HepG2 (cell line): ENCODE data around the gene KIAA1191. TPM values are rescaled to one million over a fixed set of nuclear protein-coding genes. Genes with fewer than 3 reads are reported as not detected.

Experiments
- CREB1 ChIP-seq, 2 experiments: fragments of 450-650 bp in 1 of 2; IDR thresholded peaks; 2 replicates each; pipeline ENCODE4 v1.6.1; 2016 to 2017; ENCODE audit warnings: control low read depth in 1 of 2, mild to moderate bottlenecking in 1 of 2, missing compliant biosample characterization in 1 of 2, missing genetic modification characterization in 1 of 2
- CREM ChIP-seq, 2 experiments: sonication (generic) in 1 of 2; formaldehyde crosslinking in 1 of 2; IDR thresholded peaks; 2 replicates each; pipeline versions ENCODE4 v1.4.0 to v1.6.1; 2016 to 2020; ENCODE audit warnings: antibody characterized with exemption in 1 of 2, mild to moderate bottlenecking in 1 of 2, missing genetic modification reagents in 1 of 2
- HIVEP1 ChIP-seq: sonication (generic); formaldehyde crosslinking; IDR thresholded peaks from 2 replicates; pipeline ENCODE4 v1.4.0; 2020; ENCODE audit warnings: mild to moderate bottlenecking, missing genetic modification reagents
- IRF2 ChIP-seq: IDR thresholded peaks from 2 replicates; pipeline ENCODE4 v1.6.1; 2018; ENCODE audit warnings: missing genetic modification reagents, missing compliant biosample characterization
- ISL2 ChIP-seq: sonication (generic); formaldehyde crosslinking; IDR thresholded peaks from 2 replicates; pipeline ENCODE4 v1.5.0; 2020; ENCODE audit warnings: missing genetic modification reagents
- MTF2 ChIP-seq: sonication (generic); formaldehyde crosslinking; IDR thresholded peaks from 2 replicates; pipeline ENCODE4 v1.5.0; 2020; ENCODE audit warnings: missing genetic modification reagents, borderline replicate concordance
- SMYD3 ChIP-seq: sonication (generic); formaldehyde crosslinking; IDR thresholded peaks from 2 replicates; pipeline ENCODE4 v1.8.1; 2023; ENCODE audit warnings: mild to moderate bottlenecking, missing genetic modification reagents
- SP1 ChIP-seq, 2 experiments: fragments of 450-650 bp in 1 of 2; sonication (generic) in 1 of 2; formaldehyde crosslinking in 1 of 2; IDR thresholded peaks; 2 replicates each; pipeline versions ENCODE4 v1.4.0 to v1.6.1; 2016 to 2020; ENCODE audit warnings: missing genetic modification reagents in 1 of 2
- ZBTB8A ChIP-seq: sonication (generic); formaldehyde crosslinking; IDR thresholded peaks from 2 replicates; pipeline ENCODE4 v1.4.0; 2020; ENCODE audit warnings: mild to moderate bottlenecking, low read depth, missing genetic modification reagents, borderline replicate concordance
- ZNF207 ChIP-seq: fragments of 450-650 bp; IDR thresholded peaks from 2 replicates; pipeline ENCODE4 v1.6.1; 2016; ENCODE audit warnings: antibody characterized with exemption, borderline replicate concordance
- ZNF296 ChIP-seq: sonication (generic); formaldehyde crosslinking; conservative IDR thresholded peaks from 2 replicates; pipeline ENCODE4 v1.5.0; 2020; ENCODE audit warnings: mild to moderate bottlenecking, missing genetic modification reagents
- ZNF317 ChIP-seq: sonication (generic); formaldehyde crosslinking; IDR thresholded peaks from 2 replicates; pipeline ENCODE4 v1.5.0; 2020; ENCODE audit warnings: mild to moderate bottlenecking, missing genetic modification reagents
- ZNF567 ChIP-seq: sonication (generic); formaldehyde crosslinking; IDR thresholded peaks from 2 replicates; pipeline ENCODE4 v1.8.1; 2023; ENCODE audit warnings: mild to moderate bottlenecking, missing genetic modification reagents, borderline replicate concordance
- ZNF614 ChIP-seq: IDR thresholded peaks from 2 replicates; pipeline ENCODE4 v1.6.1; 2018; ENCODE audit warnings: missing biosample characterization, missing genetic modification reagents, inconsistent platforms, borderline replicate concordance
- ZSCAN31 ChIP-seq: sonication (generic); formaldehyde crosslinking; IDR thresholded peaks from 2 replicates; pipeline ENCODE4 v1.5.0; 2020; ENCODE audit warnings: low read depth, mild to moderate bottlenecking, missing genetic modification reagents
- polyA plus RNA-seq, 8 experiments: library from polyadenylated mRNA; depleted of rRNA in 3 of 8; stranded (reverse) in 7 of 8; unstranded in 1 of 8; fragments of >200 nt; fragmentation: Illumina TruSeq in 4 of 8; extraction: Trizol in 4 of 8; gene quantifications; 2 replicates each; pipeline versions ENCODE4 v1.2.1 to v1.2.3, GENCODE V29; 2011 to 2016; ENCODE audit warnings: low read depth in 4 of 8, missing spikeins in 1 of 8, mixed read lengths in 1 of 8; ENCODE audit not compliant: insufficient read depth in 1 of 8
- total RNA-seq, 5 experiments: library from RNA; depleted of rRNA; stranded (reverse); fragments of >200 nt; fragmentation: Illumina TruSeq; extraction: Trizol; gene quantifications; 2 replicates each; pipeline ENCODE4 v1.2.3, GENCODE V29; 2016; ENCODE audit warnings: low read depth in 1 of 5
- TF ChIP-seq, protein P1 (sequence below): sonication (generic); formaldehyde crosslinking; IDR thresholded peaks from 2 replicates; pipeline ENCODE4 v1.4.0; 2020; ENCODE audit warnings: mild to moderate bottlenecking, missing genetic modification reagents, borderline replicate concordance
- TF ChIP-seq, protein P2 (sequence below): sonication (generic); formaldehyde crosslinking; IDR thresholded peaks from 2 replicates; pipeline ENCODE4 v1.4.0; 2020; ENCODE audit warnings: missing genetic modification reagents
- TF ChIP-seq, protein P3 (sequence below): sonication (generic); formaldehyde crosslinking; IDR thresholded peaks from 2 replicates; pipeline ENCODE4 v1.4.0; 2020; ENCODE audit warnings: missing genetic modification reagents
- TF ChIP-seq, protein P4 (sequence below): sonication (generic); formaldehyde crosslinking; IDR thresholded peaks from 2 replicates; pipeline ENCODE4 v1.5.0; 2020; ENCODE audit warnings: missing genetic modification reagents
- TF ChIP-seq, protein P5 (sequence below): sonication (generic); formaldehyde crosslinking; IDR thresholded peaks from 2 replicates; pipeline ENCODE4 v1.4.0; 2020; ENCODE audit warnings: missing genetic modification reagents
- TF ChIP-seq, protein P6 (sequence below): sonication (generic); formaldehyde crosslinking; IDR thresholded peaks from 2 replicates; pipeline ENCODE4 v1.5.0; 2020; ENCODE audit warnings: mild to moderate bottlenecking, missing genetic modification reagents, moderate library complexity

Gene KIAA1191
- total and polyA plus RNA-seq, 2 of the 13 experiments (the other 11 are each of a cell fraction or from before 2014, with no cell fraction given) = 63.6 to 103 TPM

DNA sequence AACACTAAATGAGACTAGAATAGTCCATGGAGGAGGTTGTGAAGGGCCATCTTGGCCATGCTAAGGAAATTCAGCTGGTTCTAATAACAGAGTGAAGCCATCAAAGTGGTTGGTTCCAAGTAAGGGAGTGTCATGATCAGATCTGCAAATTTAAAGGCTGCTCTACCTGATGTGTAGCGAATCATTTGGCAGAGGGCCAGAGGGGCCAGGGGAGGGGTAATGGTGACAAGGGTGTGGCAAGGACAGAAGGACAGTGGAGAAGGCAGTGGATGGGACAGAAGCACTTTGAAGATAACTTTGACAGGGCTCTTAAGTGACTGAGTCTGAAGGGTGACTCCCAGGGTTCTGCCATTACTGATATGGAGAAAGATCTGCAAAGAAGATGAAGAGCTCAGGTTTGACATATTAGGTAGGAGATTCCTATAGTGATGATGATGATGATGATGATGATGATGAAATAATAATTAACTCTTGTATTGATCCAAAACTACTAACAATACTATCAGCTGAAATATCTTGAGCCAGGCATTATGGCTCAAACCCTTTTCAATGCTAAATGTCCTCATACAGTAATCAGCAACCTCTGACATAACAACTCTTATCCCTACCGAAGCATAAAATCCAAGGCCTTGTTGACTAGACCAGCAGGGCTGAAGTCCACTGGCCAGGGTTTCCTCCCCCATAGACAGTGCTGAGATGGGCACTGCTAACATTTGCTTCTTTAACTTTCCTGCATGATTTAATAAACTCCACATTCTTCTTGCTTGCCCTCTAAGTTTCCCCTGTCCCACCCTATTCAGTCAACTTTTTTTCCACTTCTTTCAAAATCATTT, 20.0 kb downstream of the KIAA1191 start (continued):
- TF ChIP-seq, protein P1, sequence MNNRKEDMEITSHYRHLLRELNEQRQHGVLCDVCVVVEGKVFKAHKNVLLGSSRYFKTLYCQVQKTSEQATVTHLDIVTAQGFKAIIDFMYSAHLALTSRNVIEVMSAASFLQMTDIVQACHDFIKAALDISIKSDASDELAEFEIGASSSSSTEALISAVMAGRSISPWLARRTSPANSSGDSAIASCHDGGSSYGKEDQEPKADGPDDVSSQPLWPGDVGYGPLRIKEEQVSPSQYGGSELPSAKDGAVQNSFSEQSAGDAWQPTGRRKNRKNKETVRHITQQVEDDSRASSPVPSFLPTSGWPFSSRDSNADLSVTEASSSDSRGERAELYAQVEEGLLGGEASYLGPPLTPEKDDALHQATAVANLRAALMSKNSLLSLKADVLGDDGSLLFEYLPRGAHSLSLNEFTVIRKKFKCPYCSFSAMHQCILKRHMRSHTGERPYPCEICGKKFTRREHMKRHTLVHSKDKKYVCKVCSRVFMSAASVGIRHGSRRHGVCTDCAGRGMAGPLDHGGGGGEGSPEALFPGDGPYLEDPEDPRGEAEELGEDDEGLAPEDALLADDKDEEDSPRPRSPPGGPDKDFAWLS (CRISPR knock-in tag) = no peak
- TF ChIP-seq SP1 (IDR thresholded peaks at IDR 0.05) (no peak), SP1 (CRISPR knock-in tag; IDR thresholded peaks at IDR 0.05) (no peak), SMYD3 (CRISPR knock-in tag) (no peak), ISL2 (peak; percentile 14; the same call in 1 of the 2 replicates), CREB1 (IDR thresholded peaks at IDR 0.05) (peak; percentile 66), CREB1 (CRISPR knock-in tag; IDR thresholded peaks at IDR 0.05) (no peak), HIVEP1 (no peak), IRF2 (CRISPR knock-in tag) (0 out of 2 replicates have a peak, but pooled peaks have one; percentile 41), ZBTB8A (CRISPR knock-in tag) (no peak), ZNF567 (CRISPR knock-in tag) (no peak), ZNF296 (CRISPR knock-in tag) (no peak), CREM (IDR thresholded peaks at IDR 0.05) (no peak), CREM (CRISPR knock-in tag; IDR thresholded peaks at IDR 0.05) (no peak), MTF2 (CRISPR knock-in tag) (no peak), ZNF207 (no peak), ZSCAN31 (CRISPR knock-in tag) (no peak), ZNF317 (CRISPR knock-in tag) (0 out of 2 replicates have a peak, but pooled peaks have one; percentile 32), ZNF614 (CRISPR knock-in tag) (no peak)
- TF ChIP-seq, protein P2, sequence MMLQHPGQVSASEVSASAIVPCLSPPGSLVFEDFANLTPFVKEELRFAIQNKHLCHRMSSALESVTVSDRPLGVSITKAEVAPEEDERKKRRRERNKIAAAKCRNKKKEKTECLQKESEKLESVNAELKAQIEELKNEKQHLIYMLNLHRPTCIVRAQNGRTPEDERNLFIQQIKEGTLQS = no peak
- TF ChIP-seq, protein P3, sequence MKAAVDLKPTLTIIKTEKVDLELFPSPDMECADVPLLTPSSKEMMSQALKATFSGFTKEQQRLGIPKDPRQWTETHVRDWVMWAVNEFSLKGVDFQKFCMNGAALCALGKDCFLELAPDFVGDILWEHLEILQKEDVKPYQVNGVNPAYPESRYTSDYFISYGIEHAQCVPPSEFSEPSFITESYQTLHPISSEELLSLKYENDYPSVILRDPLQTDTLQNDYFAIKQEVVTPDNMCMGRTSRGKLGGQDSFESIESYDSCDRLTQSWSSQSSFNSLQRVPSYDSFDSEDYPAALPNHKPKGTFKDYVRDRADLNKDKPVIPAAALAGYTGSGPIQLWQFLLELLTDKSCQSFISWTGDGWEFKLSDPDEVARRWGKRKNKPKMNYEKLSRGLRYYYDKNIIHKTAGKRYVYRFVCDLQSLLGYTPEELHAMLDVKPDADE (CRISPR knock-in tag) = no peak
- TF ChIP-seq, protein P4, sequence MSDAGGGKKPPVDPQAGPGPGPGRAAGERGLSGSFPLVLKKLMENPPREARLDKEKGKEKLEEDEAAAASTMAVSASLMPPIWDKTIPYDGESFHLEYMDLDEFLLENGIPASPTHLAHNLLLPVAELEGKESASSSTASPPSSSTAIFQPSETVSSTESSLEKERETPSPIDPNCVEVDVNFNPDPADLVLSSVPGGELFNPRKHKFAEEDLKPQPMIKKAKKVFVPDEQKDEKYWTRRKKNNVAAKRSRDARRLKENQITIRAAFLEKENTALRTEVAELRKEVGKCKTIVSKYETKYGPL (CRISPR knock-in tag) = no peak
- TF ChIP-seq, protein P5, sequence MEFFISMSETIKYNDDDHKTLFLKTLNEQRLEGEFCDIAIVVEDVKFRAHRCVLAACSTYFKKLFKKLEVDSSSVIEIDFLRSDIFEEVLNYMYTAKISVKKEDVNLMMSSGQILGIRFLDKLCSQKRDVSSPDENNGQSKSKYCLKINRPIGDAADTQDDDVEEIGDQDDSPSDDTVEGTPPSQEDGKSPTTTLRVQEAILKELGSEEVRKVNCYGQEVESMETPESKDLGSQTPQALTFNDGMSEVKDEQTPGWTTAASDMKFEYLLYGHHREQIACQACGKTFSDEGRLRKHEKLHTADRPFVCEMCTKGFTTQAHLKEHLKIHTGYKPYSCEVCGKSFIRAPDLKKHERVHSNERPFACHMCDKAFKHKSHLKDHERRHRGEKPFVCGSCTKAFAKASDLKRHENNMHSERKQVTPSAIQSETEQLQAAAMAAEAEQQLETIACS (CRISPR knock-in tag) = no peak
- TF ChIP-seq, protein P6, sequence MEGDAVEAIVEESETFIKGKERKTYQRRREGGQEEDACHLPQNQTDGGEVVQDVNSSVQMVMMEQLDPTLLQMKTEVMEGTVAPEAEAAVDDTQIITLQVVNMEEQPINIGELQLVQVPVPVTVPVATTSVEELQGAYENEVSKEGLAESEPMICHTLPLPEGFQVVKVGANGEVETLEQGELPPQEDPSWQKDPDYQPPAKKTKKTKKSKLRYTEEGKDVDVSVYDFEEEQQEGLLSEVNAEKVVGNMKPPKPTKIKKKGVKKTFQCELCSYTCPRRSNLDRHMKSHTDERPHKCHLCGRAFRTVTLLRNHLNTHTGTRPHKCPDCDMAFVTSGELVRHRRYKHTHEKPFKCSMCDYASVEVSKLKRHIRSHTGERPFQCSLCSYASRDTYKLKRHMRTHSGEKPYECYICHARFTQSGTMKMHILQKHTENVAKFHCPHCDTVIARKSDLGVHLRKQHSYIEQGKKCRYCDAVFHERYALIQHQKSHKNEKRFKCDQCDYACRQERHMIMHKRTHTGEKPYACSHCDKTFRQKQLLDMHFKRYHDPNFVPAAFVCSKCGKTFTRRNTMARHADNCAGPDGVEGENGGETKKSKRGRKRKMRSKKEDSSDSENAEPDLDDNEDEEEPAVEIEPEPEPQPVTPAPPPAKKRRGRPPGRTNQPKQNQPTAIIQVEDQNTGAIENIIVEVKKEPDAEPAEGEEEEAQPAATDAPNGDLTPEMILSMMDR = no peak
